Right lobe of liver (tissue), 6 donors: ENCODE data around the gene CCDC136. TPM values are rescaled to one million over a fixed set of nuclear protein-coding genes. Genes with fewer than 3 reads are reported as not detected.

ENCODE experiments used
- ATAC-seq, 4 donors: fragments of 200-7000 bp; cut with Tn5 transposase; one replicate each; pipeline ENCODE4 v1.9.1; 2020; ENCODE audit warnings: mild to moderate bottlenecking in 4 of 4, moderate library complexity in 4 of 4
- DNase-seq, 3 donors: peaks; one replicate each; pipeline ENCODE4 v3.0.0-alpha.2; 2020
- H3K27ac ChIP-seq, 3 donors: fragments of 200-600 bp; one replicate each; pipeline ENCODE4 v1.8.0; 2022
- H3K27me3 ChIP-seq, 2 donors: fragments of 200-600 bp; one replicate each; pipeline ENCODE4 v1.8.0; 2022
- H3K36me3 ChIP-seq, 4 donors: fragments of 200-600 bp; sonication (generic) in 1 of 4; one replicate each; pipeline versions ENCODE4 v1.5.1 to v1.8.0; 2017 to 2022; ENCODE audit warnings: control low read depth in 1 of 4
- H3K4me1 ChIP-seq, 4 donors: fragments of 200-600 bp; sonication (generic) in 1 of 4; one replicate each; pipeline versions ENCODE4 v1.5.1 to v1.8.0; 2017 to 2022; ENCODE audit warnings: control low read depth in 1 of 4
- H3K4me3 ChIP-seq, 3 donors: fragments of 200-600 bp; one replicate each; pipeline ENCODE4 v1.8.0; 2022
- H3K9me3 ChIP-seq, 4 donors: fragments of 200-600 bp; sonication (generic) in 1 of 4; one replicate each; pipeline versions ENCODE4 v1.5.1 to v1.8.0; 2017 to 2022; ENCODE audit warnings: control low read depth in 1 of 4
- CTCF ChIP-seq, 4 donors: fragments of 200-600 bp in 3 of 4; fragments of 450-650 bp in 1 of 4; IDR thresholded peaks; one replicate each; pipeline versions ENCODE4 v1.5.1 to v1.8.0; 2016 to 2022; ENCODE audit warnings: antibody characterized with exemption in 4 of 4, mild to moderate bottlenecking in 2 of 4
- POLR2A ChIP-seq: fragments of 450-650 bp; IDR thresholded peaks from one replicate; pipeline ENCODE4 v1.6.1; 2017; ENCODE audit warnings: antibody characterized with exemption, mild to moderate bottlenecking
- WGBS: methylation state at CpG from one replicate; pipeline ENCODE4 v1.1.6; 2018; ENCODE audit warnings: low coverage, low lambda C conversion rate; ENCODE audit not compliant: insufficient coverage; ENCODE audit errors: missing lambda C conversion rate; 5-methylcytosine and 5-hydroxymethylcytosine counted together
- intact Hi-C, 2 donors: fragments of 100-400 bp; cut with DNase I; formaldehyde crosslinking; loops; one replicate each; pipeline versions ENCODE4 v1.11.2 to v1.14.1; 2022
- total RNA-seq, 6 experiments: library from RNA; depleted of rRNA in 2 of 6; stranded (reverse); fragments of >200 nt in 2 of 6; fragmentation: NEBNext Ultra II Directional in 3 of 6; extraction: Animal tissue kit (Norgen Biotek cat#: 25700) in 3 of 6; gene quantifications; one replicate each; pipeline versions ENCODE4 v1.1.0 to v1.2.4, GENCODE V29; 2016 to 2023
- donor health status: DM: no; HTN: yes; CAD: no.
- donor health status: DM: no; HTN: no; CAD: no.
- donor health status: DM: no; HTN: no; CAD: no.
- donor health status: DM: no; HTN: yes; CAD: no.
- donor health status: DM: no; HTN: yes; CAD: no.

CCDC136 gene
- total RNA-seq, 6 experiments from 2014 or later = 0.16 to 0.70 (median 0.20) TPM; not detected in 2

GRCh38 chr7:128774029-128774689 is 17.6 kb upstream of the CCDC136 start:
- no peak overlapping the region for H3K4me3 ChIP-seq
- no peaks in the 10 kb centered on the region for H3K27me3 ChIP-seq
- peaks cover 0 to 26% (median 11%) of the 10 kb centered on the region in 4 donors for H3K36me3 ChIP-seq
- no peak overlapping the region for H3K27ac ChIP-seq
- DNase-seq (no peak), ATAC-seq (peak in 1 of 4 donors; percentile 8)
- 94% methylated on average over 8 of the region's 13 CpGs for WGBS
- H3K9me3 ChIP-seq = peaks cover 0 to 4% (median 0%) of the 10 kb centered on the region in 4 donors
- intact Hi-C loops = no loop called here
- no peaks in the 10 kb centered on the region for H3K4me1 ChIP-seq
- TF ChIP-seq POLR2A (no peak), CTCF (IDR thresholded peaks at IDR 0.05) (no peak)

- Histone ChIP-seq H3K36me3 (peaks cover 0 to 18% (median 6%) of the 10 kb centered on the region in 4 donors), H3K4me1 (no peaks in the 10 kb centered on the region), H3K27ac (no peak overlapping the region), H3K27me3 (no peaks in the 10 kb centered on the region), H3K4me3 (no peak overlapping the region), H3K9me3 (peaks cover 0 to 4% (median 0%) of the 10 kb centered on the region in 4 donors)
- DNase-seq = no peak
- peak in 2 of 4 donors; percentile 14 to 39 for ATAC-seq
- 66% methylated on average over 4 of the region's 7 CpGs for WGBS
- TF ChIP-seq CTCF (IDR thresholded peaks at IDR 0.05) (no peak), POLR2A (no peak)
- intact Hi-C loops = no loop called here
Observed at GRCh38 chr7:128774921-128775320, 16.8 kb upstream of the CCDC136 start.

- H3K27me3 ChIP-seq = no peaks in the 10 kb centered on the region
- ATAC-seq = peak in 1 of 4 donors; percentile 37
Observed at GRCh38 chr7:128775744-128776474, 15.9 kb upstream of the CCDC136 start, which contains the start of gene OPN1SW. TSS of gene OPN1SW (minus strand) at chr7:128775794. CDS start at chr7:128775781, 13 bp downstream.

More at GRCh38 chr7:128775744-128776474, 15.9 kb upstream of the CCDC136 start, which contains the start of gene OPN1SW:
- no peak for TF ChIP-seq CTCF (IDR thresholded peaks at IDR 0.05)
- no peak for TF ChIP-seq POLR2A
- H3K9me3 ChIP-seq = peaks cover 0 to 4% (median 0%) of the 10 kb centered on the region in 4 donors
- no peak within 1 kb of the TSS for H3K27ac ChIP-seq
- H3K36me3 ChIP-seq = peaks cover 0 to 9% (median 4%) of the 10 kb centered on the region in 4 donors
- no peak for DNase-seq
- no peak within 1 kb of the TSS for H3K4me3 ChIP-seq
- intact Hi-C loops = no loop called here
- no peaks in the 10 kb centered on the region for H3K4me1 ChIP-seq
- 92% methylated on average over 2 of the region's 4 CpGs for WGBS
